SJSA1 (cell line): ENCODE measurements around the gene ANKRD33B. TPM values are rescaled to one million over a fixed set of nuclear protein-coding genes. Genes with fewer than 3 reads are reported as not detected.
"Not testable (repeated sequence)": the region's sequence is repeated elsewhere in the genome, so short reads cannot be mapped to it uniquely, and the experiment has no call there.

Experiments used
- DNase-seq, 2 experiments: peaks; one replicate each; pipeline ENCODE4 v3.0.0-alpha.2; 2015 to 2020; ENCODE audit warnings: low spot score in 2 of 2, low read depth in 1 of 2
- H3K27ac ChIP-seq: fragments of 250-450 bp; sonication (Bioruptor Pico); 2 replicates; pipeline ENCODE4 v1.5.1; 2020; ENCODE audit warnings: mild to moderate bottlenecking, moderate library complexity
- H3K27me3 ChIP-seq: fragments of 250-450 bp; sonication (Bioruptor Pico); replicated peaks from 2 replicates; pipeline ENCODE4 v1.5.1; 2020; ENCODE audit warnings: mild to moderate bottlenecking, moderate library complexity
- H3K36me3 ChIP-seq: fragments of 250-450 bp; sonication (Bioruptor Pico); 2 replicates; pipeline ENCODE4 v1.5.1; 2020; ENCODE audit warnings: mild to moderate bottlenecking
- H3K4me1 ChIP-seq: fragments of 250-450 bp; sonication (Bioruptor Pico); replicated peaks from 2 replicates; pipeline ENCODE4 v1.6.1; 2021; ENCODE audit warnings: mild to moderate bottlenecking
- H3K4me3 ChIP-seq: fragments of 250-450 bp; sonication (Bioruptor Pico); 2 replicates; pipeline ENCODE4 v1.5.1; 2020; ENCODE audit warnings: mild to moderate bottlenecking
- H3K9me3 ChIP-seq: fragments of 250-450 bp; sonication (Bioruptor Pico); replicated peaks from 2 replicates; pipeline ENCODE4 v1.5.1; 2020; ENCODE audit warnings: mild to moderate bottlenecking
- total RNA-seq: library from RNA; depleted of rRNA; stranded (reverse); fragments of >200 nt; shearing (Covaris generic); gene quantifications from 2 replicates; pipeline ENCODE4 v1.2.3, GENCODE V29; 2014

ANKRD33B gene
- total RNA-seq, 1 experiment from 2014 or later, result 10.3 TPM

DNA sequence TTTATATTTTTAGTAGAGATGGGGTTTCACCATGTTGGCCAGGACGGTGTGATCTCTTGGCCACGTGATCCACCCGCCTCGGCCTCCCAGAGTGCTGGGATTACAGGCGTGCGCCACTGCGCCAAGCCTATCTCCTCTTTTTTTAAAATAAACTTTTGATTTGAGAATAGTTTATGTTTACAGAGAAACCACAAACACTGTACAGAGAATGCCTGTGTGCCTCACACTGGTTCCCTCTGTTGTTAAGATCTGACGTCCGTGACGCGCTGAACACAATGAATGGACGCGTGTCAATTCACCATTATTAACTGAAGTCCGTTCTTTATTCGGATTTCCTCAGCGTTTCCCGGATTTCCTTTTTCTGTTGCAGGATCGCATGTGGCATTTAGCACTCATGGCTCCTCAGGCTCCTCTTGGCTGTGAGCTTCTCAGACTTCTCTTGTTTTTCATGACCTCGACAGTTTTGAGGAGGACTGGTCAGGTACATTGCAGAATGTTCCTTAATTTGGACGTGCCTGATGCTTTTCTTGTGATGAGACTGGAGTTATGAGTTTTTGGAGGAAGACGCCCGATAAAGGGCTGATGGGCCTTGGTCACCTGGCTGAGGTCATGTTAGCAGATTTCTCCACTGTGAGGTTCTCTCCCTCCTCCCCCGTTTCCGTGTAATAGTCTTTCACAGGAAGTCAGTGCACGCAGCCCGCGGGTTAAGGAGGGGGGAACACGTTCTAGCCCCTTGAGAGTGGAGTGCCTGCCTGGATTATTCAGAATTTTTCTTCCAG lies 69.6 kb downstream of the ANKRD33B start:
- peaks cover 10% of the 10 kb centered on the region for H3K36me3 ChIP-seq
- no peak overlapping the region for H3K4me3 ChIP-seq
- H3K9me3 ChIP-seq, result no peaks in the 10 kb centered on the region
- no peaks in the 10 kb centered on the region for H3K27me3 ChIP-seq
- DNase-seq, result peak; percentile 79
- H3K27ac ChIP-seq, result peak overlapping the region; percentile 95
- H3K4me1 ChIP-seq, result peaks cover 61% of the 10 kb centered on the region

DNA sequence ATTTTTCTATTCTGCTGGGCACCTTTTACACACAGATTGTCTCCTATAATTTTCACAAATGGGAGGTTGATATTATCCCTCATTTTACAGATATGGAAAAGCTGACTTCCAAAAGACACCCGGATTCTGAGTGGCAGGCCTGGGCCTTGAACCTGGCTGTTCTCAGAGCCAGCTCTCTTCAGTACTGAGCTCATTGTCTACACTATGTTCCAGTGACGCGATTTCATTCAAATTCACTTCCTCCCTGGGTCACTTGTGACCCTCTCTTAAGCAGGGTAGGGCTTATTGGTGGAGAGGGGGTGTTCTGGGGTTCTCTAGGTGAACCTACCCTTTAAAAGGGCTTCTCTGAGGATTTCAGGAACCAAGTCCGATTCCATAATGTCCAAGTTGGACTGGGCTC lies 70.2 kb downstream of the ANKRD33B start:
- H3K4me3 ChIP-seq, result no peak overlapping the region
- peaks cover 11% of the 10 kb centered on the region for H3K36me3 ChIP-seq
- no peak for DNase-seq
- H3K4me1 ChIP-seq, result peaks cover 61% of the 10 kb centered on the region
- H3K27me3 ChIP-seq, result no peaks in the 10 kb centered on the region
- peak overlapping the region; percentile 95 for H3K27ac ChIP-seq
- H3K9me3 ChIP-seq, result no peaks in the 10 kb centered on the region

DNA sequence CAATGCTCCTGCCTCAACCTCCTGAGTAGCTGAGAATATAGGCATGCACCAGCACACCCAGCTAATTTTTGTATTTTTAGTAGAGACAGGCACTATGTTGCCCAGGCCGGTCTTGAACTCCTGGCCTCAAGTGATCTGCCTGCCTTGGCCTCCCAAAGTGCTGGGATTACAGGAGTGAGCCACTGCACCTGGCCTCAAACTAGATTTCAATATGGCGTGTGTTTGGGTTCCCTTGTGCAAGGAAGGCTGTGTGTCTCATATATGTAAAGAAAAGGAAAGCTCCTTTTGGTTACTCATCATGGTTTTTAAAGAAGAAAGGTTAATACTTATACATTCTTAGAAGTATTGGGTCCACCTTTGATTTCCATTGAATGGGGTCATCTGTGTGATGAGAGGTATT lies 70.7 kb downstream of the ANKRD33B start:
- no peak overlapping the region for H3K27ac ChIP-seq
- H3K4me3 ChIP-seq, result no peak overlapping the region
- H3K27me3 ChIP-seq, result no peaks in the 10 kb centered on the region
- peaks cover 11% of the 10 kb centered on the region for H3K36me3 ChIP-seq
- no peak for DNase-seq
- peaks cover 61% of the 10 kb centered on the region for H3K4me1 ChIP-seq
- H3K9me3 ChIP-seq, result no peaks in the 10 kb centered on the region

DNA sequence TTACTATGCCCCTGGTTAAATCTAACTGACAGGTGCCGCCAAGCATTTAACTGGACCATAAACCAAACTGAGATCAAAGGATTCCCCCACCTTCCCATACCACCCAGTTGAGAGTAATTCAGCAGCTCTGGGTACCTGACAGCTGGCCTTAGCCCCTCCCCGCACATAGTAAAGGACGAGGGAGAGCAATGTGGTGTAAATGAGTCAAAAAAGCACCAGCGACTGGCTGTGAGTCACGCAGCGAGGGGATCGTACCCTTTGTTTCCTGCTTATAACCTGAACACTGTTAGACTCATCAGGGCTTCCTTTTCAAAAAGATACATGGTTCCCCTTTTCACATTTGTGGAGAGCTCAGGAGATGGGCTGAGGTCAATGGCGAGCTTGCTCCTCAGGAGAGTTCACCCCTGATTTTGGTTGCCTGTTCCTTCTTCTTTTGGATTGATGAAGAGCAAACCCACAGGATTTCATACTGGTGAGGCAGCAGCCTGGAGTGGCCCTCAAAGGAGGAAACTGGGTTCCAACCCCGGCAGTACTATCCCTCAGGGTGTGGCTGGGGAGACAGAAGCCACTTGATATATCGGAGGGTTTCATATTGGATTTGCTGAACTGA lies 71.5 kb downstream of the ANKRD33B start:
- Histone ChIP-seq H3K27me3 (no peaks in the 10 kb centered on the region), H3K4me3 (no peak overlapping the region), H3K9me3 (no peaks in the 10 kb centered on the region), H3K36me3 (peaks cover 14% of the 10 kb centered on the region), H3K4me1 (peaks cover 61% of the 10 kb centered on the region), H3K27ac (peak overlapping the region; percentile 53)
- DNase-seq, result peak; percentile 76 to 79

DNA sequence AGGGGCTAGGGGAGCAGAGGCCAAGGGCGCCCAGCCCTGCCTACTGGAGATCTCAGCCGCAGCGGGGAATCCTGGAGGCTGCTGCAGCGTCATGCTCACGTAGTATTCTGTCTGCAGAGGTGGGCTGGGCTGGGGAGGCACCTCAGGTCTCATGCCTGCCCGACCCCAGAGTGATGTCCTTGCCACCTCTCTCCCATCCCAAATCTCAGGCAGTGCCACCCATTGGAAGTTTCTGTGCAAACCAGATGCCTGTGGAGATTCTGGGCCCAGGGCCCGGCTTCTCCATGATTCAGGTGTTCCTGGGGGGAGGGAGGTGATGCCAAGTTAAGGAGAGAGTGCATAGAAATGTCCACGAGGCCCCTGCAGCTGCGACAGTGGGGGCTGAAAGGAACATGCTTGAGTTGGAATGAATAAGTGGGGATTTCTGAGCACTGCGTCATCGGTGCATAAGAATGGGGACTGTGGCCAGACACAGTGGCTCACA lies 72.0 kb downstream of the ANKRD33B start:
- Histone ChIP-seq H3K9me3 (no peaks in the 10 kb centered on the region), H3K4me1 (peaks cover 58% of the 10 kb centered on the region), H3K27me3 (no peaks in the 10 kb centered on the region), H3K36me3 (peaks cover 20% of the 10 kb centered on the region), H3K4me3 (no peak overlapping the region), H3K27ac (peak overlapping the region; percentile 53)
- DNase-seq, result peak in 1 of 2 experiments; percentile 50

DNA sequence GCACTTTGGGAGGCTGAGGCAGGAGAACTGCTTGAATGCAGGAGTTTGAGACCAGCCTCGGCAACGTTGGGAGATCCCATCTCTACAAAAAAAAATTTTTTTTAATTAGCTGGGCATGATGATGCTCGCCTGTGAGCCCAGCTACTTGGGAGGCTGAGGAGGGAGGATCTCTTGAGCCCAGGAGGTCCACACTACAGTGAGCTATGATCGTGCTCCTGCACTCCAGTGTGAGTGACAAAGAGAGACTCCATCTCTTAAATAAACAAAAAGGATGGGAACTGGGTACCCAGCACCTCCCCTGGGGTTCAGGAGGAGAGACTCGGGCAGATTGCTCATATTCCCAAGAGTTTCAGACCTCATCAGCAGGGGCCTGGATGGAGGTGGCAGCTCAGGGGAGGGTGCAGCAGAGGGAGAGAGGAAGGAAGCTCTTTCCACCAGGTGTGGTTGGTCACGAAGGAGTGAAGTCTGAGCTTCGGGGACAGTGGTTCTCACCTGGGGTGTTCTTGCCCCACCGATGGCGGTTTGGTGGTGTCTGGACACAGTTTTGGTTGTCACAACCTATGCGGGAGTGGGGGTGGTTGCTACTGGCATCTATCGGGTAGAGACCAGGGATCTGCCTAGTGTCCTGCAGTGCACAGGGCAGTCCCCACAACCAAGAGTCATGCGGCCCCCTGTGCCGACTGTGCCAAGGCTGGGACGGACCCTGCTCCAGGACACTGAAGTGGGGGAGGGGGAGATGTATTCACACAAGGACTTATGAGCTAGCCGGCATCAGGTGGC lies 72.7 kb downstream of the ANKRD33B start:
- peaks cover 20% of the 10 kb centered on the region for H3K36me3 ChIP-seq
- H3K27me3 ChIP-seq, result no peaks in the 10 kb centered on the region
- no peak overlapping the region for H3K27ac ChIP-seq
- no peaks in the 10 kb centered on the region for H3K9me3 ChIP-seq
- H3K4me1 ChIP-seq, result peaks cover 52% of the 10 kb centered on the region
- no peak for DNase-seq
- no peak overlapping the region for H3K4me3 ChIP-seq

DNA sequence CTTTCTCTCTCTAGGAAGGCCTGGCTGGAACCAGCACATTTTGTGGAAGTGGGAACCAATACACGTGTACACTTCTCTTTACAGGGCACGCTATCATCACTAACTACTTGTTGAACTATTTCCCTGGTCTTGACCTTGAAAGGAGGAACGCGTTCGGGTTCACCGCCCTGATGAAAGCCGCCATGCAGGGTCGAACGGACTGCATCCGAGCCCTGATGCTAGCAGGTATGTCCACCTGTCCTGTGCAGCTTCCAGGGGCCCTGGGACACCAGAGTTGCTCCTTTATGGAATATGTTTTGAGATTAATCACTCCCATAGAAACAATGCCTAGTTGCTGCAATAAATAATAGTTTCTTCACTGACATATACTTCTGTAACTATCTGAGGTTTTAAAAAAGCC lies 74.1 kb downstream of the ANKRD33B start:
- Histone ChIP-seq H3K36me3 (peaks cover 24% of the 10 kb centered on the region), H3K4me3 (no peak overlapping the region), H3K27ac (no peak overlapping the region), H3K4me1 (peaks cover 38% of the 10 kb centered on the region), H3K27me3 (no peaks in the 10 kb centered on the region), H3K9me3 (no peaks in the 10 kb centered on the region)
- no peak for DNase-seq

DNA sequence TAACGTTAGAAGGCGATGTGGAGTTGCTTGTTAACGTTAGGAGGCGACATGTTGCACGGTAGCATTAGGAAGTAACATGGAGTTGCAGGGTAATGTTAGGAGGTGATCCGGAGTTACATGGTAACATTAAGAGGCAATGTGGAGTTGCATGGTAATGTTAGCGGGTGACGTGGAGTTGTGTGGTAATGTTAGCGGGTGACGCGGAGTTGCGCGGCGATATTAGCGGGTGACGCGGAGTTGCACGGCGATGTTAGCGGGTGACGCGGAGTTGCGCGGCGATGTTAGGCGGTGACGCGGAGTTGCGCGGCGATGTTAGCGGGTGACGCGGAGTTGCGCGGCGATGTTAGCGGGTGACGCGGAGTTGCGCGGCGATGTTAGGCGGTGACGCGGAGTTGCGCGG lies 74.9 kb downstream of the ANKRD33B start:
- H3K4me3 ChIP-seq, H3K27me3 ChIP-seq, H3K27ac ChIP-seq, H3K9me3 ChIP-seq, DNase-seq: not testable (repeated sequence)
- Histone ChIP-seq H3K36me3 (peaks cover 24% of the 10 kb centered on the region), H3K4me1 (peaks cover 30% of the 10 kb centered on the region)

DNA sequence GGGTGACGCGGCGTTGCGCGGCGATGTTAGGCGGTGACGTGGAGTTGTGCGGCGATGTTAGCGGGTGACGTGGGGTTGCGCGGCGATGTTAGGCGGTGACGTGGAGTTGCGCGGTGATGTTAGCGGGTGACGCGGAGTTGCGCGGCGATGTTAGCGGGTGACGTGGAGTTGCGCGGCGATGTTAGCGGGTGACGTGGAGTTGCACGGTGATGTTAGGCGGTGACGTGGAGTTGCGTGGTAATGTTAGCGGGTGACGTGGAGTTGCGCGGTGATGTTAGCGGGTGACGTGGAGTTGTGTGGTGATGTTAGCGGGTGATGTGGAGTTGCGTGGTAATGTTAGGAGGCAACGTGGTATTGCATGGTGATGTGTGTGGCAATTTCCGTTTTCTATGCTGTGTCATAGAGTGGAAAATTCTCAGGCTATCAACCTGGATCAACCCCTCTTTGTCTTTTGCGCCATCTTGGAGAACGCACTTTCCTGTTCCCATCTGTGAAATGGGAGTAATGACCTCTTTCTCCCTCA lies 76.0 kb downstream of the ANKRD33B start:
- Histone ChIP-seq H3K4me1 (peaks cover 20% of the 10 kb centered on the region), H3K4me3 (no peak overlapping the region), H3K27me3 (no peaks in the 10 kb centered on the region), H3K36me3 (peaks cover 28% of the 10 kb centered on the region), H3K9me3 (no peaks in the 10 kb centered on the region), H3K27ac (no peak overlapping the region)
- no peak for DNase-seq

DNA sequence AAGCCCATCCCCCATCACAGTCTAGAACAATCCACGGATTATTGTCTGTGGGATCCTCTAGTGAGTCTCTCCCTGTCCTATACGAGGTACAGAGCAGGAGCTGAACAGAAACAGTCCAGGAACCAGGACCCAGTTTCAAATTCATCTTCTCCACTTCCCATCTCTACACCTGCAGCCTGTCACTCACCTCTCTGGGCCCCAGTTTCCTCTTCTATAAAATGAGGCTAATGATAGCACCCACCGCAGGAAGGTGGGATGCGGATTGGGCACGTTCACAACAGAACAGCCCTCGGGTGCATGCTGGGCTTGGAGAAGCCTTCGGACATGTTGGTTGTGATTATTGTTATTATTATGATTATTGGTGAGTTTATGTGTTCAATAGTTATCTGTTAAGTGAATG lies 78.5 kb downstream of the ANKRD33B start:
- Histone ChIP-seq H3K4me1 (no peaks in the 10 kb centered on the region), H3K27me3 (no peaks in the 10 kb centered on the region), H3K4me3 (no peak overlapping the region), H3K27ac (no peak overlapping the region), H3K36me3 (peaks cover 29% of the 10 kb centered on the region), H3K9me3 (no peaks in the 10 kb centered on the region)
- DNase-seq, result no peak

DNA sequence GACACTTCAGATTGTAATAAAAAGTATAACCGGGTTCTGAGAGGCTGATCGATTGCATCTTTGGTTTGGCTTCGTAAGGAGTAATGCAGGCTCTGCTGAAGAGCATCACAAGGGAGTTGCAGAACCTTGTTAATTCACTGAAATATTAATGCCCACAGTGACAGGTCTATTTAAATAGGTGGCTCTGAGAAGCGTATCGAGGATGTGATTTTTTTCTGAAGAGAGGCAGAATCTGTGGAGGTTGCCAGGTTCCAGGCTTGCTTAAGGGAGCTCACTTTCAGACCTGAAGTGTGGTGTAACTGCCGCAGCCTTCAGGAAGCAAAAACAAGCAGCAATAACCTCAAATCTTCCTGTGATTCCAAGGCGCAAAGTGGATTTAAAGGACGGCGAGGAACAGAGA lies 80.3 kb downstream of the ANKRD33B start:
- Histone ChIP-seq H3K27ac (no peak overlapping the region), H3K9me3 (no peaks in the 10 kb centered on the region), H3K36me3 (peaks cover 22% of the 10 kb centered on the region), H3K27me3 (no peaks in the 10 kb centered on the region), H3K4me3 (no peak overlapping the region), H3K4me1 (no peaks in the 10 kb centered on the region)
- DNase-seq, result no peak

DNA sequence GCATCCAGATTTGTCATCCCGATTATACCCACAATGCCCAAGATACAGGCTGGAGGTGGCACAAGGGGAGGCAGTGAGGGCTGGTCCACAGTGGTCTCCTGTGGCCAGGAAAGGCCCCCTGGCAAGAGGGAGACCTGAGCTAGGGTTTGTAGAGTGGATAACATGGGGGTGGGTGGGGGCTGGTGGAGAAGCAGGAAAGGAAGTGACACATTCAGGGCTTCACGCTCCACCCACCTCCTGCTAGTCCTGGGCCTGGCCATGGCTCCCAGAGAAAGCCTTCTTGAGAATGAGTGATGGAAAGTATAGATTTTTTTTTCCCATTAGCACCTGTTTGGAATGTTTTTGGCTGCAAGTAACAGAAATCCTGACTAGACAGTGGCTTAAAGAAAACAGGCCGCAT lies 81.3 kb downstream of the ANKRD33B start:
- no peak overlapping the region for H3K27ac ChIP-seq
- H3K4me1 ChIP-seq, result no peaks in the 10 kb centered on the region
- H3K4me3 ChIP-seq, result no peak overlapping the region
- H3K27me3 ChIP-seq, result no peaks in the 10 kb centered on the region
- H3K36me3 ChIP-seq, result peaks cover 30% of the 10 kb centered on the region
- DNase-seq, result no peak
- no peaks in the 10 kb centered on the region for H3K9me3 ChIP-seq

DNA sequence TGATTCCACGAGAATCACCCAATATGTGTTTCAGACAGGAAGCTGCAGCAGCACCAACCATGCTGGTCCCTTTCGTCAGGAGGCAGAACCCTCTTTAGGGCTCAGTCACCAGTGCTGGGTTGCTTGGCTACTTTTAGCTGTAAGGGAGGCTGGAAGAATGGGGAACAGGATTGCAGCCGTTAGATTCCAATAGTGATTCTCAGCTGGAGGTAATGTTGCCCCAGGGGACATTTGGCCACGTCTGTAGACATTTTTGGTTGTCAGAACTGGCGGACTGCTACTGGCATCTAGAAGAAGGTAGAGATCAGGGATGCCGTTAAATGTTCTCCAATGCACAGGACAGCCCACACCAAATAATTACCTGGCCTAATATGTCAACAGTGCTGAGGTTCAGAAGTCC lies 81.8 kb downstream of the ANKRD33B start:
- no peak overlapping the region for H3K4me3 ChIP-seq
- H3K27ac ChIP-seq, result no peak overlapping the region
- no peak for DNase-seq
- no peaks in the 10 kb centered on the region for H3K27me3 ChIP-seq
- H3K36me3 ChIP-seq, result peaks cover 30% of the 10 kb centered on the region
- H3K9me3 ChIP-seq, result no peaks in the 10 kb centered on the region
- H3K4me1 ChIP-seq, result no peaks in the 10 kb centered on the region

DNA sequence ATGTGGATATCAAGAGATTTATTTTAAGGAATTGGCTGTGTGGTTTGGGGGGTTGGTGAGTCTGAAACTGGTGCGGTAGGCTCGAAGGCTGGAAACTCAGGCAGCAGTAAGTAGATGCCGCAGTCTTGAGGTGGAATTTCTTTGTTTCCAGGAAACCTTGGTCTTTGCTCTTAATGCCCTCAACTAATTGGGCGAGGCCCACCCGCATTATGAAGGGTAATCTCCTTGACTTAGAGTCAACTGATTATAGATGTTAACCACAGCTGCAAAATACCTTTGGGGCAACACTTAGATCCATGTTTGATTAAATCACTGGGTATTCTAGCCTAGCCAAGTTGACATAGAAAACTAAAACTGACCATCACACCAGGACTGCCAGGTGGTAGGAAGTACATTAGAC lies 83.8 kb downstream of the ANKRD33B start:
- no peaks in the 10 kb centered on the region for H3K4me1 ChIP-seq
- H3K9me3 ChIP-seq, result no peaks in the 10 kb centered on the region
- H3K27me3 ChIP-seq, result no peaks in the 10 kb centered on the region
- no peak overlapping the region for H3K4me3 ChIP-seq
- DNase-seq, result no peak
- H3K27ac ChIP-seq, result no peak overlapping the region
- H3K36me3 ChIP-seq, result peaks cover 36% of the 10 kb centered on the region
